Urothelium cell line (cell line): ENCODE results near the gene TBX15.

ENCODE experiments used
- DNase-seq: peaks from one replicate; pipeline ENCODE4 v3.0.0; 2011; ENCODE audit warnings: low spot score, mixed read lengths
- FAIRE-seq: peaks from 2 replicates; lab custom pipeline; 2011; peaks lifted over from hg19 to GRCh38; lab: Jason Lieb, UNC

Gene TBX15

DNA sequence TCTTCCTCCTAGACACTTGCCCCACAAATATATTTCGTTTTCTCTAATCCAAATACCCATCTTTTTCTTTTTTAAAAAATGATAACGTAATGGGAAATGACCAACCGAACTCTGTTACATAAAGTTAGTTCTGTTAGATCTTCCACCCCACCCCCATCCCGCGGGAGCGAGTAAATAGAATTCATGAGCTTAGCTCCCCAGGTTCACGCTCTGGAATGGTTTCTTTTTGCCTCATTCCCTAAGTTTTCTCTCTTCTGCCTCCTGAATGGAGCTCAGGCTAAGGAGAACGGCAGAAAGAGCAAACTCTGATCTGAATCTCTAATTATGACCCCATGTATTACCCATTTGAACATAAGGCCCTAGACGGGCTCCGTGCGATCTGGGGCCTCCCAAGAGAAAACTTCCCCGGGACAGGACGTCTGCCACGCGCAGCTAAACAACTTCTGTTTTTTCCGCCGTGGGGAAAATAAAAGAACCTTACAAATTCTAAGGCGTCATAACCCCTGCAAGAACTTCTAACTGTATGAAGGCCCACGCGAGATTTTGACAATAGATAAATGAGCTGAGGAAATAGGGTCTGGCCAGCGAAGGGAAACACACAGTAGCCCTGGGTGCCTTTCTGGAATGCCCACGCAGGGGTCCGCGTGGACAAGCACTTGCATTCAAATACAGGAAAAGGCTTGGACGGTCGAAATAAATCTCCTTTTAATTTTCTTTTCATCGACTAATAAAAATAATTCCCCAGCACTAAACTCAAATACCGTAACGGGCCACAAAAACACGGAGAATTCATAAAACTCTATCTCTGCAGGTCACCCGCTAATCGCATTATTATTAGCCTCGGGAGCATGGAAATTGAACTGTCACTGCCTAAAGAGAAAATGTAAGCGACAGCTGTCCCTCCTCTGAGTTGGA, 2.2 kb downstream of the TBX15 start:
- no peak for FAIRE-seq
- no peak for DNase-seq

DNA sequence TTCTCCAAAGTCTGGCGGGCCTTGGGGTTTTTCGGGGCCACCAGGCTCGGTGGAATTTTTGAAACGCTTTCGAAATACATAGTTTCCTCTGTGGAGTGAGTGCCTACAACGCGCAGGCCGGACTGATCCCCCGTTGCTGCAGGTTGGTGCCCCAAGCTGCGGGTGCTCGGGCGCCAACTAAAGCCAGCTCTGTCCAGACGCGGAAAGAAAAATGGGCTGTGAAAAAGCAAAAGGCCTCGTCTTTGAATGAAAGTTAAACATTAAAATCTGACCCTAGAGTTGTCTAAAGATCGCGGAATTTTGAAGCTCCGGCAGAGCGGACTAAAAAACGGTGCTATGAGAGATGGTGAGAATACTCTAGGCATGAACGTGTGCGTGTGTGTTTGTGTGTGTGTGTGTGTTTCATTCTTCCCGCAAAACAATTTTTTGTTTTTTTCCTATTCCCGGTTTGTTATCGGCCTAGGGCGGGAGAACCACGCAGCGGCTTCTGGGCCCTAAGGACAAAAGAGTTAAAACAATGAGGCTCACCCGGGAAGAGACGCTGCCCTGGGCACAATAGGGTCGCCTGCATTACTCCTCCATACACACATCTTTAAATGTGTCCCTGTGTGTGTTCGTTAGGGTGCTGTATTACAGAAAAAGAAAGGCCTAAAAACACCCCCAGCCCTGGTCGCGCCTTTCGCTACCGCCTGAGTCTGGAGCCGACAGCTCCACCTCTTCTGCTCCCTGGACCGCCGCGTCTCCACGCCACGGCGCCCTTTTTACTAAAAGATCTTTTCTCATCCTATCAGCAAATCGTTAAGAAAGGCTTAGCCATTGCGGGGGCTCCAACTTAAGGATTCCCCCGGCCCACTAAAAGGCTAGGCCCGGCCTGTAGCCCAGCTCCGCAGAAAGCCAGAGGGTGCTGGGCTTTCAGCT, 3.2 kb downstream of the TBX15 start:
- no peak for DNase-seq
- FAIRE-seq: no peak

DNA sequence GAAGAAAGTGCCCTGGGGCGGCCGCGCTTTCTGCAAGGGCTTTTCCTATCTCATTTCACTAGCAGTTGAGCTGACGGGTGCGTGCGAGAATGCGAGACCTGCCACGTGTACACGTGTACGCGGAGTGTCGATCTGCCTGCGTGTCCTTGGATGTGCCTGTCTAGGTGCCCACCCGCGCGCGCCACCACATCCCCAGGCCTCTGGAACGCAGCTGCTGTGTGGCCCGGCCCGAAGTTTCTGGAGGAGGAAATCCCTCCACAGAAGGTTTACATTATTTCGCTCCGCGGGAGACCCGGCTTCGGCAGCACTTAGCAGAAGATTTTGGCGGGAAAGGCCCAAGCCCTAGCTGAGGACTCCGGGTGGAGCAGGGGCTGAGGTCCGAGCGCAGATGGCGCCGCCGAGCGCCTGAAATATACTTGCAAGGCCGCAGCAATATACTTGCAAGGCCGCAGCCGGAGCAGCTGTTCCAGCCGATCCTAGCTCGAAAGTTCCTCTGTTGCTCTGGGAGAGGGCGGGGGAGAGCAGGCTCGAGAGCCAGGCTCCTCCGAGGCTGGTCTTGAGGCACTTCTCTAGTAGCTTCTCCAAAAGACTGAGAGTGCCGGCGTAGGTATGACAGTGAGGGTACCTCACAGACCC, 3.9 kb downstream of the TBX15 start:
- FAIRE-seq: no peak
- DNase-seq: no peak

DNA sequence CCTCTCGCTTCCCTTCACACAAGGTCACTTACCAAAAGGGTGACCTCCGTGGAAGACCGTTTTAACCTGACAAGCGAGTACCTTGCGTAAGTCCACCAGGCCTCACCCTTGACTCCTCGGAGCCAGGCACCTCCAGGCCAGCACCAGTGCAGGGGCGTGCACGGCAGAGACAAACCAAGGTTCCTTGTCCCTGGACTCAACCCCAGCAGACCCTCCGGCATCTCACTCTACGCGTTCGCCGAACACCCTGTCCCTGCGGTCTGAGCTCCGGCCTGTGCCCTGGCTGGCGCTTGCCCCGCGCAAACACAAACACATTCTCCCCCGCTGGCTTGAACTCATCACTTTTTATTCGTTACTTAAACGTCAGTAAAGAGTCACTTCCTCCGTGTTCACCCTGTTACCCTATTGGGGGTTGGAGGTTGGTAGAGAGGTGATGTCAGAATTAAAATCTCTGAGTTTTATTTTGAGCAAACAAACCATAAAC, 4.5 kb downstream of the TBX15 start:
- DNase-seq (no peak), FAIRE-seq (no peak)

DNA sequence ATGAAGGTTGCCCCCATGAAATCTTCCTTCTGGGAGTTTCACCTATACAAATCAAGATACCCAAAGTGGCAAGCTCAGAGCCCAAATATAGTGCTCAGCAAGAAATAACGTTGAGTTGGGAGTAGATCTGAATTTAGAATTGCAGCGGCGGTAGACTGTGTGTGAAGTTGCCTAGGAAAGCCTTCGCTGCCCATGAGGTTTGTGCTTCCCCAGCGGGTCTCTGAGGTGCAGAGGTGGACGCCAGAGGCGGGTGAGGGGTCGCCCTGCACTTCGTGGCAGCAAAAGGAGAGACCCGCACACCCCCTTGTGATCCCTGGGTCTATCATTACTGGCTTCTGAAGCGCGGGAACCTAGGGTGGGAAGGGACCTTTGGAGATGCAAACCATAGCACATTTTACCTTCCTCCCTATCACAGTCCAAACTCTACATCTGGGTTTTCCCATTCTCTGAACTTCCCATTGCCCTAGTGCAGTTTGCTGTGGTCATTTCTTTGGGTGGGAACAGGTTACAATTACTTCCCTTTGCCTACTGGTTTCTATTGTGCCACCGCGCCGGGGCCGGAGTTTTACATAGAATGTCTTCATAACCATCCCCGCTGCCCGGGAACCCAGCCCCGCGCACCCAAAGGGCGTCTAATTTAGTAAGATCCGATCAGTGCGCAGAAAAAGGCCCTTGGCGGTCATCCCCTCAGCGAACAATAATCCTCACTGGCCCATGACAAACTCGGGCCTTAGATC, 5.2 kb downstream of the TBX15 start:
- DNase-seq: no peak
- no peak for FAIRE-seq

DNA sequence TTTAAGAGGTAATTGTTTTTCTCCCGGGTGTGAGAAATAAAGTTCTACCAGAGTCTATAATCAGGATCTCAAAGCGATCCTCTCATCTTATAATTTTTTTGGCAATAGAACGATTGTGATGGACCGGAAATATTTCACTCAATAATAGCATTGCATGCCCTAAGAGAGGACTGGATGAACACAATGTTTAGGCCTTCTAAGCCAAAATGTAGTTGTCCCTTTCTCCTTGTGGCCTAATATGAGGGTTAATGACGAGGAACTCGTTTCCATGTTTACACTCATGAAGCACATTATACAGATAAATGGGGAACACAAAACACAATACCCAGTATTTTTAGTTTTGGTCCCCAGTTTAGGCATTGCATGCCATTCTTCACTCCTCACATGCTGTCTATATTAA, 5.9 kb downstream of the TBX15 start:
- FAIRE-seq (no peak), DNase-seq (no peak)

DNA sequence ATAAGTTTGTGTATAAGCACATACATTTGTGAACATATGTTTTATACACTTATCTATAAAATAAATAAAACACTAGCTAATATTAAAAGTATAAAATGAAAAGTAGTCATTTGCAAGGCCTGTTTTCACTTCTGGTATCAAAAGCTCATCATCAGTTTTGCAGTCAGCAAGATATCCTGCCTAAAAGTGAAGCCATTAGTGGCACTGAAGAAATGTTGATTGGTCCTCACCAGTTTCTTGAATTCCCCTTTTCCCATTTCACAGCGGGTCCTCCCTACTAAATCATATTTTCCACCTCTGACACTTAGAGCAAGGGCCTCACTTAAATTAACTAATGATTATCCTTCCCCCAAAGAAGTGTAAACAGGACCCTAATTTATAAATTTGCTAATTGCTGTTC, 6.7 kb downstream of the TBX15 start:
- FAIRE-seq (no peak), DNase-seq (no peak)

DNA sequence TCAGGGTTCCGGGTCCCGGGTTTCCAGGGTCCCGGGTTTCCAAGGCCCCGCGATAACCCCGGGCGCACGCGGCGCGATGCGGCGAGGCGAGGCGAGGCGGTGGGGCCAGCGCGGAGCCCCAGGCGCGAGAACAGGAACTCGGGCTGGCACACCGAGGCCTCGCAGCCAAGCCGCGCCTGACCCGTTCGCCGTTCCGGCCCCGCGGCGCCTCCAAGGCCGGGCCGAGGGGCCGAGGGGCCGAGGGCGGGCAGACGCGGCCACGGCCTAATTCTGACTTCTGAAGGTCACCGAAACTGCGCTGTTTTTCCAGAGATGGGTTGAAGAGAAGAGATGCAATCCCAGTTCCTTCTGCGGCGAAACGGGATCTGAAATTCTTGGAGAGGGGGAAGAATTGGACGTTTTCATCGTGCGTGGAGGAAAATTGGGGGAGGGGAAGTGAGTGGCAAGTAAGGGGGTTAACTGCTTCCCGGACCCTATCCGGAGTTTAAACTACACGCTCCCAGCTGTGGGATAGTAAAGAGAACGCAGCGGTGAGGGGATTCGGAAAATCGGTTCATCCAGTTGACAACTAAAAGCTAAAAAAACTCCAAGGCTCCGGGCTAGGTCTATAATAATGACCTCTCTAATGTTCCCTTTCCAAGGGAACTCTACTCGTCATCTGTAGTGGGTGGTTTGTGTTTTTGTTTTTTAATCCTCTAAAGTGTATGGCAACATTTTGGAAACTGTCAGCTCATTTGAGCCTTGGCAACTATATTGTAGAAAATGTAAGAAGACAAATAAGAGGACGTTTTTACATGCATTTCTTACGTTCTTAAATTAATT, 8.2 kb downstream of the TBX15 start:
- FAIRE-seq (no peak), DNase-seq (no peak)

DNA sequence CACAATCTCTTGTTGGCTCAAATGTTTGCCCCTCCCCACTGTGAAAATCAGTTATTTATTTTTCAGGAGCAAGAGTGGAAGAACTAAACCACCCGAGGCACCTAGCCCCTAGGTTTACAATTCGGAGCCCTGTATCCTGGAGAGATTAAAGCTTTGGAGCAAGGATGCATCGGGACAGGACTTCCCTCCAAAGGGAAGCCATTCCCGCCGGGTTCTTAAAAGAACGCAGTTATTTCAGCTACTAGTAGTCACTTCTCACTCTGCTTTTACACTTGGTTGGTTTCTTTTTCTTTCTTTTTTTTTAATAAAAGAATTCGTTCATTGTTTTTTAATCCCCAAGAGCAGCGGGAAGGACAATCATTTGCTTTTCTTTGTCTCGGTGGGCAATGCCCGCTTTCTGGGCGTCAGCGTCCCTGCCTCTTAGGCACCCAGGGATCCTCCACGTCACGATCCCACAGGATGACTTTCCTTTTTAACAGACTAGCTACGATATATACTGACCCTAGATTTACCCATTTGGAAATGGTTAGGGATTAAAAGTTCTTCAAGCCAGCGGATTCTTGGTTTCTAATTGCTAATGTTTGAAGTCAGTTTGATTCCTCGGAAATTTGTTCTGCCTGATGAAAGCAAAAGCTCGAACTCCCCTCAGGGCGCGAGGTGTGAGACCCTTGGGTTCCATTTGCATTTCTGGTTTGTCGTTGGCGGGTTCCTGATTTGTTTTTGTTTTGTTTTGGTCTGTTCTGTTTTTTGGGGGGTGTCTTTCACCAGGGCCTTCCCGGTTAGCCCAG, 9.0 kb downstream of the TBX15 start:
- DNase-seq: no peak
- FAIRE-seq: no peak

DNA sequence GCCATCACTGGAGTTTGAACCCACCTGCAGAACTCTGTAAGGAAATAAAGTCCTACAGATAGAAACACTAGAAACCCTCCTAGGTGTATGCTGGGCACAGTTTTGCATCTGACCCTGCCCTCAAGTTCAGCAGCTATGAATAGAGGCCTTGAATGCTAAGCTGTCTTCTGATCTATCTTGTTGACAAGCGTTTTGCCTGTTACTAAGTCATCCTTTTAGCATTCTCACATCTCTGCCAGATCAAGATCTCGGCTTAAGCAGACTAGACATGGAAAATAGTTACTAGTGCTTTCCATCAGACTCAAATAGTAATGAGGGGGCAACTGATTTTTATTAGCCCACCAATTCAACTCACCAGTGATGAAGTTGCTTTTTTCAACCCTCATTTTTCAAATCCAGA, 10.5 kb downstream of the TBX15 start:
- FAIRE-seq (no peak), DNase-seq (no peak)

DNA sequence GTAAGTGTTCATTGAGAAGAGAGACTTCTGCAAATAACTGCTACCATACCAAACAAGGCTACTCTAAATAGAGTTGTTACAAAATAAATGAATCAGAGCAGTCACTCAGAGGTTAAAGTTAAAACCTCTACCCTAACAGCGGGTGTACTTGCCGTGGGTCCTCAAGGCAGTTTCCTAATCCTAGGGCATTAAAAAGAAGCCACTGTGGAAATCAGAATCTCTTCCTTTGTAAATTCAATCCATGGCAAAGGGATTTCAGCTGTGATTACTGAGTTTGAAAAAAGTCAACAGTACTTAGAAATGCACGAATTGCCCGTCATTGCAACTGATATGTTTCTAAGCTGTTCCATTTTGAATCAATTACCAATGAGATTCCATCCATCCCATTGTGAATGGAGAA, 13.5 kb downstream of the TBX15 start:
- DNase-seq (no peak), FAIRE-seq (no peak)

DNA sequence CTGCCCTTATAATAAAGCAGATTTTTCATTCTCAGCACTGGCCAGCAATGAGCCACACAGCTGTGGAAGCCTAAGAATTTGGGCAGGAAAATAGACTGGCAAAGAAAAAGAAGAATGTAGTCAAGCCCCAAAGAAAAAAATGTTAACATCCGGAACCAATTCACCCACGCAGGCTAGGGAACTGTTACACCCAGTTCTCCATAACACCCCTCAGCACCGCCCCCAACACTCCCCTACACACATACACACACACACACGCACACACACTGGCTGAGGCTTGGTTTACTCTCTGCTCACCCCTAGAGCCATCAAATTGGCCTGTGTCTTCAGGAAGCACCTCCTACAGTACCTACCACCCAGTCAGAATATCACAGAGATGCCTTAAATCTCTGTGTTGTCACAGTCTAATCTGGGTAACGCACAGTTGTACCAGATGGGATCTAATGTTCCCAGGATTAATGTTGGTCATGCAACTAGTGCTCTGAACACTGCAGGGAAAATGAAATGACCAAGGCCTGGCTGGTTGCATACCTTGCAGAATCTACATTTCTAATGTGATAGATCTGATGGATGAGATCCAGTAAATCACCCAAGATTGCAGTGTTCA, 14.5 kb downstream of the TBX15 start:
- FAIRE-seq (no peak), DNase-seq (no peak)

DNA sequence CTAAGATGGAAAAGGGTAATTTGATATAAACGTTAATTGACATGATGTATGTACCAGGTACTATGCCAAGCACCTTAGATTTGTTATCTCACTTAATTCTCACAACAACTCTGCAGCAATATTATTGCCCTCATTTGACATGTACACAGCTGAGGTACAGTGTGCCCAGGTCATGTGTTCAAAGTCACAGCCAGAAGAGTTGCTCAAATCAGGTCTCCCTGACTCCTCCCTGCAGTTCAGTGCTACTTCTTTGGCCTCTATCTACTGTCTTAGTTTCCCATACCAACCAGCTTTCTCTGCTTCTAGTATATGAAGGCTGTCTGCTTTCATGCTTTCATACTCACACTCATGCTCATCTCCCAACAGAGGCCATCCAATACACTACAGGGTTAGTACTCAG, 15.1 kb downstream of the TBX15 start:
- no peak for FAIRE-seq
- DNase-seq: no peak

DNA sequence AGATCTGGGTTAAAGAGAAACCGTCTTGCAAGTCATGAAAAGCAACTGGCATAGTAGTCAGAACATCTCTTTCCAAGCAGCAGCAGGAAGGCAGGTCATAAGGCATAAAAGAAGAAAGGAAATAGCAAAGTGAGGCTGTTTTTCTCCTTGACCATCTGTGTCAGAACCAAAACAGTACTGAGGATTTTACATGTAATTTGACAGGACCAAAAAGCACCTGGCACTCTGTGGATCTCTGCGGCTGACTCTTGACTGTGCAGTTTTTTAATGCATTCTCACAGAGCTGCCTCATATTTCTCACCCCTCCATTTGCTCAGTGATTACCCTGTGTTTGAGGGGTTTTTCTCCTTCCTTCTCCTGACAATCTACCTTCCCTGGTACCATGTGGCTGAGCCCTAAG, 17.7 kb downstream of the TBX15 start:
- no peak for FAIRE-seq

DNA sequence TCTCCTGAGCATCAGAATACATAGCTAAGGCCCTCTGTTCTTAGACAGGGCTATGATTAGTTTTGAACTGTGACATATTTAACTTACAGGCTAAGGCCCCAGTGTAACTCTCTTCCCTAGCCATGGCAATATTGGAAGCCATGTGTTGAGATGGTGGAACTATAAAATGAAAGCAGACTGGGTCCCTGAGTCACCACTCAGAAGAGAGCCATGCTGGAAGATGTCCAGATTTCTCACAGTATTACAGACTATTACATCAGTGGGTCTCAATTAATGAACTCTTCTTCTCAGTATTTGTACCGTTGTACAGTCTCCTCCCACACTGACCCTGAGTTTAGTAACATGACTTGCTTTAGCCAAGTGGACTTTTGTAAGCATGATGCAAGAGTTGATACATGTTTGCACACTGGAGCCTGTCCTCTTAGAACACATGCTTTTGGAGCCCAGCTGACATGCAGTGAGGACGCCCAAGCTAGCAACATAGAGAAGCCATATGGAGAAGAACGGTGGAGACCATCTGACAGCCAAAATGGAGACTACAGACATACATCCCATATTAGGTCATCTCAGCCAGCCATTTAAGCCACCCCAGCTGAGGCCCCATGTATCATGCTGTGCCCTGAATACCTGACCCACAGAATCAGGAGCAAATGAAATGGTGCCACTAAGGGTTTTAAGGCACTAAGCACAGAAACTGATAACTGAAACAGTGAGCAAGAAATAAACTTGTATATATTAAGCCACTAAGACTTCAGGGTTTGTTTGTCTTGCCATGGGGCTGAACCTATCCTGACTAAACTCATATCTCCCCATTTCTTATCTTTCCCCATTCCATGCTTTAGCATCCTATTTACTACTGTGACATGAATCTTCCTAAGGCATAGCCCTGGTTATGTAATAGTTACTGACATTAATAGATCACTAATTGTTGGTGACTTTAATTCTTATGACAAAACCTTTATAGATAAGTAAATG, 24.4 kb downstream of the TBX15 start:
- no peak for FAIRE-seq
- no peak for DNase-seq

More for the DNA sequence above, 17.7 kb downstream of the TBX15 start:
- DNase-seq: no peak

DNA sequence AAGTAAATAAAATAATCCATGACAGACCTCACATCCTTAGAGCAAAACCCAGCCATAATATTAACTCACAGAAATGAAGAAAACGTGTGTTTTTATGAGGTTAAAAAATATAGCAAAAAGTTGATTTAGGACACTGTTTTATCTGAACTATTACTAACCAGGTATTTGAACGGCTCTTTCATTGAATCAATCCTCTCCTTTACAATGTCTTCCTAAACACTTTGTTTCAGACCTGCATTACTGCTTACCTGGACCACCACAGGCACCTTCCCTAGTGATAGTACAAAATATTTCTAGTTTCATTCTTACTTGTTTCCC, 25.0 kb downstream of the TBX15 start:
- FAIRE-seq: no peak
- DNase-seq: no peak

DNA sequence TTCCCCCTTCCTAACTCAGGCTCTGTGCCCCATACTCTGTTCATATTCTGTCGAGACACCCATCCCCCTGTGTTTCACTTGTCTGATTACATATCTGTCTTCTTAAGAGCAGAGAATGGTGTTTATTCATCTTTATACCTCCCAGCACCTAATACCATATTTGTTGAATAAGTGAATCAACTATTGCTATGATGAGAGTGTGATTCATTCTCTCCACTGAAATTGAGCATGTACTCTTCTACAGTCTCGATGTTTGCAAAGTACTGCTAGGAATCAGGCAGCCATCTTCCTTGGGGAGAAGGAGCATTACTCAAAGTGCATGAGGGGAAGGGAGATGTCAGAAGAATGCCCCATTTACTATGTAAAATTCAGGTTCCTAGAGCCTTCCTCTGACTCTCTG, 27.0 kb downstream of the TBX15 start:
- FAIRE-seq: no peak
- no peak for DNase-seq
